Adrenal gland (tissue), 5 donors: Measurements from ENCODE around the gene PTPN5.

Experiments used
- CTCF ChIP-seq, 6 experiments: fragments of 450-650 bp in 4 of 6; fragments of 200-600 bp in 2 of 6; sonication (generic) in 1 of 6; IDR thresholded peaks; 1 replicate in 5 of 6; 2 replicates in 1 of 6; pipeline versions ENCODE4 v1.5.1 to v1.8.0; 2016 to 2021; ENCODE audit warnings: antibody characterized with exemption in 6 of 6, mild to moderate bottlenecking in 2 of 6, moderate library complexity in 1 of 6
- POLR2A ChIP-seq, 2 donors: fragments of 450-650 bp; IDR thresholded peaks; one replicate each; pipeline ENCODE4 v1.6.1; 2017; ENCODE audit warnings: antibody characterized with exemption in 2 of 2, mild to moderate bottlenecking in 2 of 2, moderate library complexity in 1 of 2
- donor health status: DM: no; HTN: no; CAD: no.

GRCh38 chr11:18714443-18714780 is 77.2 kb downstream of the PTPN5 start:
- no peak for TF ChIP-seq CTCF (IDR thresholded peaks at IDR 0.05)
- TF ChIP-seq POLR2A (IDR thresholded peaks at IDR 0.05), result no peak
